WTC11 (cell line): ENCODE data around the gene LSM4.

ENCODE experiments used
- CREB1 ChIP-seq: sonication (generic); formaldehyde crosslinking; IDR thresholded peaks from 2 replicates; pipeline ENCODE4 v1.8.0; 2023; ENCODE audit warnings: mild to moderate bottlenecking, missing genetic modification reagents
- CTCF ChIP-seq: fragments of 200-600 bp; IDR thresholded peaks from 2 replicates; pipeline ENCODE4 v1.8.0; 2022; ENCODE audit warnings: antibody characterized with exemption
- MLX ChIP-seq: sonication (generic); formaldehyde crosslinking; IDR thresholded peaks from 2 replicates; pipeline ENCODE4 v1.8.1; 2023; ENCODE audit warnings: mild to moderate bottlenecking, missing genetic modification reagents, moderate library complexity
- TEAD4 ChIP-seq: sonication (generic); formaldehyde crosslinking; IDR thresholded peaks from 2 replicates; pipeline ENCODE4 v1.8.0; 2022; ENCODE audit warnings: mild to moderate bottlenecking, missing genetic modification reagents
- USF2 ChIP-seq: sonication (generic); formaldehyde crosslinking; IDR thresholded peaks from 2 replicates; pipeline ENCODE4 v1.8.1; 2023; ENCODE audit warnings: mild to moderate bottlenecking, missing genetic modification reagents, moderate library complexity
- TF ChIP-seq, protein P1 (sequence below): sonication (generic); formaldehyde crosslinking; IDR thresholded peaks from 2 replicates; pipeline ENCODE4 v1.8.0; 2022; ENCODE audit warnings: missing genetic modification reagents

- no peak for TF ChIP-seq CREB1
- TF ChIP-seq TEAD4 (CRISPR knock-in tag) = no peak
- TF ChIP-seq, protein P1, sequence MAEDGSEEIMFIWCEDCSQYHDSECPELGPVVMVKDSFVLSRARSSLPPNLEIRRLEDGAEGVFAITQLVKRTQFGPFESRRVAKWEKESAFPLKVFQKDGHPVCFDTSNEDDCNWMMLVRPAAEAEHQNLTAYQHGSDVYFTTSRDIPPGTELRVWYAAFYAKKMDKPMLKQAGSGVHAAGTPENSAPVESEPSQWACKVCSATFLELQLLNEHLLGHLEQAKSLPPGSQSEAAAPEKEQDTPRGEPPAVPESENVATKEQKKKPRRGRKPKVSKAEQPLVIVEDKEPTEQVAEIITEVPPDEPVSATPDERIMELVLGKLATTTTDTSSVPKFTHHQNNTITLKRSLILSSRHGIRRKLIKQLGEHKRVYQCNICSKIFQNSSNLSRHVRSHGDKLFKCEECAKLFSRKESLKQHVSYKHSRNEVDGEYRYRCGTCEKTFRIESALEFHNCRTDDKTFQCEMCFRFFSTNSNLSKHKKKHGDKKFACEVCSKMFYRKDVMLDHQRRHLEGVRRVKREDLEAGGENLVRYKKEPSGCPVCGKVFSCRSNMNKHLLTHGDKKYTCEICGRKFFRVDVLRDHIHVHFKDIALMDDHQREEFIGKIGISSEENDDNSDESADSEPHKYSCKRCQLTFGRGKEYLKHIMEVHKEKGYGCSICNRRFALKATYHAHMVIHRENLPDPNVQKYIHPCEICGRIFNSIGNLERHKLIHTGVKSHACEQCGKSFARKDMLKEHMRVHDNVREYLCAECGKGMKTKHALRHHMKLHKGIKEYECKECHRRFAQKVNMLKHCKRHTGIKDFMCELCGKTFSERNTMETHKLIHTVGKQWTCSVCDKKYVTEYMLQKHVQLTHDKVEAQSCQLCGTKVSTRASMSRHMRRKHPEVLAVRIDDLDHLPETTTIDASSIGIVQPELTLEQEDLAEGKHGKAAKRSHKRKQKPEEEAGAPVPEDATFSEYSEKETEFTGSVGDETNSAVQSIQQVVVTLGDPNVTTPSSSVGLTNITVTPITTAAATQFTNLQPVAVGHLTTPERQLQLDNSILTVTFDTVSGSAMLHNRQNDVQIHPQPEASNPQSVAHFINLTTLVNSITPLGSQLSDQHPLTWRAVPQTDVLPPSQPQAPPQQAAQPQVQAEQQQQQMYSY (CRISPR knock-in tag) = no peak
- TF ChIP-seq USF2 = no peak
- TF ChIP-seq MLX (CRISPR knock-in tag) = no peak
- TF ChIP-seq CTCF = no peak
Measured at GRCh38 chr19:18339723-18340122, 16.8 kb upstream of the LSM4 start.
